HG03159 (cell line): ENCODE measurements around the gene GABRG3.

ENCODE experiments used
- ATAC-seq: cut with Tn5 transposase; IDR thresholded peaks from one replicate; pipeline ENCODE4 v1.9.1; 2021; ENCODE audit warnings: mild to moderate bottlenecking, moderate library complexity; ENCODE audit not compliant: unreplicated experiment

GABRG3 gene

GRCh38 chr15:27094235-27094634 lies 123.3 kb downstream of the GABRG3 start:
- no peak for ATAC-seq

GRCh38 chr15:27095886-27096624 lies 125.1 kb downstream of the GABRG3 start:
- no peak for ATAC-seq

DNA sequence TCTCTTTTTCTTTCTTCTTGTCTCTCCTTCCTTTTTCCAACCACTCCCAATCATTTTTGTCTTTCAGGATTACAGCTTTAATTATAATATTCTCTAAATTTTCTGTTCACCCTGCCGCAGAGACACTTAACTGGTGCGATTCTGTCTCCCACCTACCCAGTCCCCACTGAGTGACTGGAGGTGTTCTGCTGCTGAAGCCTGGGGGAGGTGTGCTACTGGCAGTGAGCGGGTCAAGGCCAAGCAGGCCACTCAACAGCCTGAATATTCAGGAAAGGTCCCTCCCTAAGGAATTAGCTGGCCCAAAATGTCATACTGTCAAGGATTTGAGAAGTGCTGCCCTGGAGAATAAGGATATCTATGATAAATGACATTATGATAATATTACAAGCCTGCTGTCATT lies 126.5 kb downstream of the GABRG3 start:
- no peak for ATAC-seq

DNA sequence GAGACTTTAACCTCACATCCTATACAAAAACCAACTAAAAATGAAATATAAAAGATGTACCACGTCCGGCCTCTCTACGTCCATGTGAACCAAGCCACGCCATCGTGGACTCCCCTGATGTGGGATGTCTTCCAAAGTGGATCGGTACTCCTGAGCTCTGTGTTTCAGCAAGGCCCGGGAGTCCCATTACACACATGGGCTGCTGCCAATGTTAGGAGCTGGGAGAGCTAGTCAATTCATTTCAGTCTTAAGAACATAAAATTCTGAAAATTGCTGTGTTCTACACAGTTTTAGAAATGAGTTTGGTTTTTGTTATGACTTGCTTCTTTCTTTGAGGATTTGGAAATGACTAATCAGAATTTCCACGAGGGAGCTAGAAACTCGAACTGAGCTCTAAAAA lies 131.0 kb downstream of the GABRG3 start:
- ATAC-seq, result no peak

DNA sequence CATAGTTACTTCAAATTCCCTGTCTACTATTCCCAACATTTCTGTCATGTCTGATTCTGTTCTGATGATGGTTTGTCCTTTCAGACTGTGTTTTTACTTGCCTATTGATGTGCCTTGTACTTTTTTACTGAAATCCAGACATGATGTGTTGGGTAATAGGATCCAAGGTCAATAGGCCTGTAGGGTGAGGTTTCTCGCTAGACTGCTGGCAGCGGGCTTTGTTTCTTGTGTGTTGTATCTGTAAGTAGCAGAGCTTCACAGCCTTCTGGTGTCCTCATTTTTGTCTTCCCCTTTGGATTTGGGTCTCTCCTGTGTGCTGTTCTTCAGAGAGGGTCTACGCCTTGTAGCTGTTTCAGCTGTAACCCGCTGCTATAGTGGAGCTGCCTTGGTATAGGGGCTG lies 140.3 kb downstream of the GABRG3 start:
- ATAC-seq, result no peak

- no peak for ATAC-seq
These were observed 143.5 kb downstream of the GABRG3 start for GRCh38 chr15:27114473-27114872.

GRCh38 chr15:27119695-27120266 lies 148.8 kb downstream of the GABRG3 start:
- no peak for ATAC-seq

- no peak for ATAC-seq
These were observed 150.7 kb downstream of the GABRG3 start for GRCh38 chr15:27121672-27122071.

DNA sequence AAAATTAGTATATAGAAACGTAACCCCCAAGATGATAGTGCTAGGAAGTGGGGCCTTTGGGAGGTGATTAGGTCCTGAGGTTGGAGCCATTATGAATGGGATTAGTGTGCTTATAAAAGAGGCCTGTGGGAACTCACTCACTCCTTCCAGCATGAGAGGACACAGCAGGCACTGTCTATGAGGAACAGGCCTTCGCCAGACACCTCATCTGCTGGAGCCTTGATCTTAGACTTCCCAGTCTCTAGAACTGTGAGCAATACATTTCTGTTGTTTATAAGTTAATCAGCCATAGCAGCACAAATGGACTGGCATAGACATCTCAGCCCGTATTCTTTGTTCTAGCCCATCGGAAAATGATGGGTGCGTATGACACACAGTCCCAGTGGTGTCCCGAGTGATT lies 152.3 kb downstream of the GABRG3 start:
- ATAC-seq, result no peak

- ATAC-seq, result no peak
These were observed 152.8 kb downstream of the GABRG3 start for GRCh38 chr15:27123808-27124207.

- no peak for ATAC-seq
These were observed 153.4 kb downstream of the GABRG3 start for GRCh38 chr15:27124287-27124871.

DNA sequence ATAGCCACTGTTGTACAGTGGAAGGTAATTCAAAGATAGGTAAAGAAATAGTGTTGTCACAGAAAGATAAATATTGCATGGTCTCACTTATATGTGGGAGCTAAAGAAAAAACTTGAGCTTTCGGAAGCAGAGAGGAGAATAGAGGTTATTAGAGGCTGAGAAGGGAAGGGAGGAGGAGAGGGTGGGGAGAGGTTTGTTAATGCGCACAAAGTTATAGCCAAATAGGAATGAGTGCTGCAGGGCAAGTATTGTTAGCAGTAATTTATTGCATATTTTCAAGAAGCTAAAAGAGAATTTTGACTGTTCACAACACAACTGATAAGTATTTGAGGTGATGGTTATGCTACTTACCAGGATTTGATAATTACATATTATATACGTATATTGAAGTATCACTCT lies 154.2 kb downstream of the GABRG3 start:
- no peak for ATAC-seq

DNA sequence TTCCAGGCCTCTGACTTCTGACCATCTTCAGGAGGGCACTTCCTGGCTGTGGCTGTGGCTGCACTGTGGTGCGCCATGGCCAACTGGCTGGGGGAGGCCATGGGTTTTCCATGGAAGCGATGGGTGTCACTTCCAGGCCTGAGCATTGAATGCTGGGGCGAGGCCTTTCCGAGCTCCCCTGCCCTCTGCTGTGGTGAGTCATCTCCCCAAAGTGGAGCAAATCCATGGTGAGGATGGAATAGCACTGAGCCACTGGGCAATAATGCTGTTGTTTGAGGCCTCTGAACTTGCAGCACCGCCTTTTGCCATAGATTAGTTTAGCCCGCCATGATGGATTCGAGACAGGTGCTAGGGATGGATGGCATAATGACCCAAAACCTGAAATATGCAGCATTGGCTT lies 155.5 kb downstream of the GABRG3 start:
- ATAC-seq, result no peak

DNA sequence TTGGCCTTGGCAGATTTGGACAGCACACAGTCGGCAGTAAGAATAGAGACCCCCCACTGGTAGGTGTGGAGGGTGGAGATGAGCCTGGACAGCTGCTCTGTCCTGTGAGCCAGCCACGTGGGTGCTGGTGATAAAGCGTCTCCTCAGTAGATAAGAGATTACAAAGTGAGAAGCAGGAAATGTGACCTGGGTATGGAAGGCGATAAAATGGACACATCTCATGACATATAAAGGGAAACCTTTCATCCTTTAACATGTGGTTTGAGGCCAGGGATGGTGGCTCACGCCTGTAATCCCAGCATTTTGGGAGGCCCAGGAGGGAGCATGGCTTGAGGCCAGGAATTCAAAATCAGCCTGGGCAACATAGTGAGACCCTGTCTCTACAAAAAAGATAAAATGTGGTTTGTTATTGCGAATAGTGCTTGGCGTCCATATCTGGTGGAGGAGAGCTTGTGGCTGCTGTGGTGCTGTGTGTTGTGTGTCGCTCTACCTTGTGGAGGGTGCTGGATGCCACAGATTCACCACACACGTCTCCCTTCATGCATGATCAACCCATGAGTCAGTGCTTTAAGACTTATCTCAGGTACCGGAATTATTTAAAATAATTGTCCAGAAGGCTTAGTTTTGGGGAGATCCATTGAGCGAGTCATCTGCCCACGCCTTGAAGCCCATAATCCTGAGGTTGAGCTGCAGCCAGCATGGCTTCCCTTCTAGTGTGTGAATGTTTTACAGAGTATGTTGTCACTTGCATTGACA lies 157.0 kb downstream of the GABRG3 start:
- ATAC-seq, result no peak

GRCh38 chr15:27133249-27133648 lies 162.3 kb downstream of the GABRG3 start:
- no peak for ATAC-seq

GRCh38 chr15:27134481-27134880 lies 163.5 kb downstream of the GABRG3 start:
- ATAC-seq, result no peak

GRCh38 chr15:27135151-27135550 lies 164.2 kb downstream of the GABRG3 start:
- no peak for ATAC-seq

DNA sequence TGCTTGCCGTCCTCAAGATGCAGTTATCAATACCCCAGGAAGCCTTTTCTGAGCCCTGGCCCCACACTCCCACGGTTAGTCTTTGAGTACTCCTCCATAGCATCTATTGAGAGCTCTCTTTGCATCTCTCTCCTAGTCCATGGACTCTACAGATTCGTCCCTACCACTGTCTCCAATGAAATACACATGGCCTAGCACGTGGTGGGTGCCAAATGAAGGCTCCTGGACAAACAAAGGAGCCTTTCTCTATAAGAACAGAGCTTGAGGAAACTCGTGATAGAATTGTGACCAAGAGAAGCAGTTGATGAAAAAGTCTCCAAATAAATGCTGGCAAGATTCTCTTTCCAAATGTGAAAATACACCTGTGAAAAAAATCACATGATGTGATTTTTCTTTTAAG lies 166.1 kb downstream of the GABRG3 start:
- ATAC-seq, result no peak

GRCh38 chr15:27165590-27165989 lies 194.6 kb downstream of the GABRG3 start:
- no peak for ATAC-seq

DNA sequence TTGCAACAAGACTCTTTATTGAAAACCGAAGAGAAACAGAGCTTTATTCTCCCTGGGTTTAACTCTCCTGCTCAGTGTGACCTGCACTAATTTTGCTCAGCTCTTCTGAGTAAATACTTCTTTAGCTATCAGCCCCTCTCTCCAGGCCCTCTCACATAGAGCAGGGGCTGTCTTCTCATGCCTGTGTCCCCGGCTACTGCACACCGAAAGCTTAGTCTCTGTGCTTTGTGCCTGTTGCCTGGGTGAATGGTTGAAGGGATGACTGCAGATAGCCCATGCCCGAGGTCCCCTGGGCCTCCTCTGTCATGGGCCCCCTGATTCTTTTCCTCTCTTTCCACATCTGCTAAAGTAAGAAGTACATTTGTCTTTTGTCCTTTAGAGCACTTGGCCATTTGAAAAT lies 195.9 kb downstream of the GABRG3 start:
- no peak for ATAC-seq

DNA sequence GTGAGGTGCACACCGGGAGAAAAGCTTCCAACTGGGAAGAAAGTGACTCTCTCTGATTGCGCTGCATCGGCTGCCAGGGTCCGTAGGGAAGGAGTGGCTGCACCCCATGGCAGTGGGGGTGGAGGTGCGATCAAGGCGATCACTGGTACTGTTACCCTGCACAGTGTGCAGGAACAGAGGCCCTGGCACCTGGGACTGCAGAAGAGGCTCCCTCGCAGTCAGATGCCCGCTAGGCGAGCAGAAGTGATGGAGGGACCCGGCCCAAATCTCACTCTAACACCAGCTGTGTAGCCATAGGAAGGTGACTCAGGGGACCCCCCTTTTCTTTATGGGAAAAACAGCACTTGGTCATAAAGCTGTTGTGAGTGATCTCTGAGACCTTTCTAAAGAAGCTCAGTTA lies 196.8 kb downstream of the GABRG3 start:
- ATAC-seq, result no peak

GRCh38 chr15:27170851-27171250 lies 199.9 kb downstream of the GABRG3 start:
- ATAC-seq, result no peak
